HUDEP-2 (cell line): ENCODE results near the gene CTNNAL1.
"Not testable (repeated sequence)": the region's sequence is repeated elsewhere in the genome, so short reads cannot be mapped to it uniquely, and the experiment has no call there.

Experiments
- DNase-seq, 76 experiments: peaks; one replicate each; lab custom pipeline; 2025; ENCODE audit not compliant: unreplicated experiment in 76 of 76; lab: John Stamatoyannopoulos, UW

CTNNAL1 gene

GRCh38 chr9:109012876-109013678 is at the start of gene CTNNAL1:
Gene CTNNAL1 (minus strand): TSS chr9:109013499. CDS start chr9:109013442, 57 bp downstream.
- DNase-seq, result peak in 72 of 76 experiments; percentile 30 to 96 (median 88)

- no peak for DNase-seq
These were observed 49.2 kb upstream of the CTNNAL1 start for GRCh38 chr9:109062543-109062942.

- DNase-seq, result no peak
These were observed 46.9 kb upstream of the CTNNAL1 start for GRCh38 chr9:109060191-109060590.

- not testable (repeated sequence) for DNase-seq
These were observed 39.8 kb upstream of the CTNNAL1 start for GRCh38 chr9:109053121-109053520.

- no peak for DNase-seq
These were observed 39.1 kb upstream of the CTNNAL1 start for GRCh38 chr9:109052416-109052815.

GRCh38 chr9:109051733-109052132 is 38.4 kb upstream of the CTNNAL1 start:
- DNase-seq, result no peak

GRCh38 chr9:109050444-109050843 is 37.1 kb upstream of the CTNNAL1 start:
- DNase-seq, result no peak

- no peak for DNase-seq
These were observed 35.5 kb upstream of the CTNNAL1 start for GRCh38 chr9:109048822-109049221.

GRCh38 chr9:109047259-109047658 is 34.0 kb upstream of the CTNNAL1 start:
- no peak for DNase-seq

- DNase-seq, result no peak
These were observed 33.0 kb upstream of the CTNNAL1 start for GRCh38 chr9:109046346-109046745.

GRCh38 chr9:109043578-109043977 is 30.3 kb upstream of the CTNNAL1 start:
- no peak for DNase-seq

- DNase-seq, result no peak
These were observed 27.3 kb upstream of the CTNNAL1 start for GRCh38 chr9:109040571-109040970.

GRCh38 chr9:109039539-109039938 is 26.2 kb upstream of the CTNNAL1 start:
- DNase-seq, result no peak

- no peak for DNase-seq
These were observed 24.8 kb upstream of the CTNNAL1 start for GRCh38 chr9:109037946-109038715.

GRCh38 chr9:109036744-109037680 is 23.7 kb upstream of the CTNNAL1 start:
- DNase-seq, result peak in 2 of 76 experiments; percentile 1 to 4

GRCh38 chr9:109035684-109036423 is 22.6 kb upstream of the CTNNAL1 start:
- DNase-seq, result peak in 11 of 76 experiments; percentile 2 to 41 (median 14)

GRCh38 chr9:109033941-109034700 is 20.8 kb upstream of the CTNNAL1 start:
- no peak for DNase-seq

- DNase-seq, result no peak
These were observed 17.9 kb upstream of the CTNNAL1 start for GRCh38 chr9:109031241-109031640.

GRCh38 chr9:109030426-109030825 is 17.1 kb upstream of the CTNNAL1 start:
- DNase-seq, result no peak
